ENCODE measurements around the gene CLEC2B. TPM values are rescaled to one million over a fixed set of nuclear protein-coding genes. Genes with fewer than 3 reads are reported as not detected.
A peak's percentile ranks its signal among the peaks of the same experiment; 100 is the strongest.
"Not testable (repeated sequence)": the region's sequence is repeated elsewhere in the genome, so short reads cannot be mapped to it uniquely, and the experiment has no call there.

CLEC2B gene
- total RNA-seq, 6 donors from 2014 or later: 8.4 to 37.8 (median 25.7) TPM

DNA sequence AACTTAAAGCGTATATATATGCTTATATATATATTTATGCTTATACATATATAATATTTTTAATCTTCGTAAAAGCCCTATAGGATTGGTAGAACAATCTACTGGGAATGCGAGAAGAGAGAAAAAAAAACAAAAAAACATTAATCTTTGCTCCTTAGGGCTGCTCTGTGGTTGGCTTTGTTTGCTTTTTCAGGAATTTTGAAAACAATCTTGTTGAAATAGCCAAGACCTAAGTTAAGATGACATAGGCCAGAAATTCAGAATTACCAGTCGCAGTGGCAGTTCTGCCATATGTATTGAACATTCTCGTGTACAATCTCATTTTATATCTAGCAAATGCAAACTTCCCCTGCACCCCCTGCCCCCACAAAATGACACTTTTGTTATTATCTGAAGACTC is 12.8 kb upstream of the CLEC2B start:
- H3K9me3 ChIP-seq: no peaks in the 10 kb centered on the region

DNA sequence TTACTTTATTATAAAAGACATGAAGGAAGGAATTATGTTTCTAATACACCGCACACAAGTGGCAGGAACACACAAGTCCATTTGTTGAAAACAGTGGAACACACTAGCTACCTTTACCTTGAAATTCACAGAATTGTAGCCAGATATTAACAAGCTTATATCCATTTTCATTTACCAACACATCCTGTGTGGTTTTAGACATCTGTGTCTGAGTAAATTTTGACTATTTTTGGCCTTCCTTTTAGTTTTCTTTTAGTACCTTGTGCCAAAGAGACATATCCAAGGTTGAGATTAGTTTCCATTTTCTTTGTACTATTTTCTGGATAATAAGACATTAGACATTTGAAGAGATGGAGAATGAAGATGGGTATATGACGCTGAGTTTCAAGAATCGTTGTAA is 12.1 kb upstream of the CLEC2B start, which contains the start of gene KLRF2:
Gene KLRF2 (plus strand): TSS at position 244 of the 400 bp plus-strand sequence. CDS start 107 bp downstream, at position 351.
- TF ChIP-seq POLR2A (IDR thresholded peaks at IDR 0.05) (no peak), POLR2AphosphoS5 (IDR thresholded peaks at IDR 0.05) (no peak), CTCF (IDR thresholded peaks at IDR 0.05) (no peak), EP300 (IDR thresholded peaks at IDR 0.05) (no peak)
- Histone ChIP-seq H3K9me3 (no peaks in the 10 kb centered on the region), H3K36me3 (no peaks in the 10 kb centered on the region), H3K27ac (no peak within 1 kb of the TSS), H3K4me3 (no peak within 1 kb of the TSS), H3K4me1 (no peaks in the 10 kb centered on the region), H3K27me3 (no peaks in the 10 kb centered on the region)
- WGBS, 2 donors: 94 to 96% methylated on average over 3 of the region's 3 CpGs
- ATAC-seq (ENCODE audit: low FRiP score in 2 of 2) (no peak), DNase-seq (no peak)

More for the DNA sequence above, 12.8 kb upstream of the CLEC2B start:
- H3K36me3 ChIP-seq: no peaks in the 10 kb centered on the region
- no peaks in the 10 kb centered on the region for H3K4me1 ChIP-seq
- WGBS, 2 donors: 87 to 89% methylated on average over 5 of the region's 5 CpGs
- no peak overlapping the region for H3K27ac ChIP-seq
- ATAC-seq (ENCODE audit: low FRiP score in 2 of 2): no peak
- no peak overlapping the region for H3K4me3 ChIP-seq
- no peak for TF ChIP-seq CTCF (IDR thresholded peaks at IDR 0.05)
- no peak for DNase-seq
- no peaks in the 10 kb centered on the region for H3K27me3 ChIP-seq

DNA sequence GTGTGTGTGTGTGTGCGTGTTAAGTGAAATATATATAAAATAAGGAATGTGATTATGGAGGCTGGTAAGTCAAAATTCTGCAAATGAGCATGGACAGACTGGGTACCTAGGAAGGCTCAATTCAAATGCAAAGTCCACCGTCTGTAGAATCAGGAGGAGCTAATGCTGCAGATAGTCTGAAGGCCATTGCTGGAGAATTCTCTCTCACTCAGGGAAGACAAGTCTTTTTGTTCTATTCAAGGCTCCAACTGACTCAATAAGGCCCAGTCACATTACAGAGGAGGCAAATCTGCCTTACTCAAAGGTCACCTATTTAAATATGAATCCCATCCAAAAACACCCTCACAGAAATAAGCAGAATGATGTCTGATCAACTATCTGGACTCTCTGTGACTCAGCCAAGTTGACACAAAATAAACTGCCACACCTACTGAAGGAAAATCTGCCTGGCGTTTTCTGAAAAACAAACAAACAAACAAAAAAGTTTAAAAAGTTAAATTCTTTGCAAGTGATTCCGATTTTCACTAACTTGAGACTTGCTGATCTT is 11.5 kb upstream of the CLEC2B start:
- Histone ChIP-seq H3K27ac (no peak overlapping the region), H3K36me3 (no peaks in the 10 kb centered on the region), H3K4me1 (no peaks in the 10 kb centered on the region), H3K9me3 (no peaks in the 10 kb centered on the region), H3K4me3 (no peak overlapping the region), H3K27me3 (no peaks in the 10 kb centered on the region)
- WGBS, 2 donors: 77 to 85% methylated on average over 4 of the region's 4 CpGs
- ATAC-seq (ENCODE audit: low FRiP score in 2 of 2) (no peak), DNase-seq (no peak)
- TF ChIP-seq EP300 (IDR thresholded peaks at IDR 0.05): no peak
- no peak for TF ChIP-seq POLR2A (IDR thresholded peaks at IDR 0.05)
- TF ChIP-seq POLR2AphosphoS5 (IDR thresholded peaks at IDR 0.05): no peak
- TF ChIP-seq CTCF (IDR thresholded peaks at IDR 0.05): no peak

DNA sequence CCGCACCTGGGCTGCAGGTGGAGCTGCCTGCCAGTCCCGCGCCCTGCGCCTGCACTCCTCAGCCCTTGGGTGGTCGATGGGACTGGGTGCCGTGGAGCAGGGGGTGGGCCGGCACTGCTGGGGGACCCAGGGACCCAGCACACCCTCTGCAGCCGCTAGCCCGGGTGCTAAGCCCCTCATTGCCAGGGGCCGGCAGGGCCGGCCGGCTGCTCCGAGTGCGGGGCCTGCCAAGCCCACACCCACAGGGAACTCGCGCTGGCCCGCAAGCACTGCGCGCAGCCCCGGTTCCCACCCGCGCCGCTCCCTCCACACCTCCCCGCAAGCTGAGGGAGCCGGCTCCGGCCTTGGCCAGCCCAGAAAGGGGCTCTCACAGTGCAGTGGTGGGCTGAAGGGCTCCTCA is 7.0 kb upstream of the CLEC2B start:
- not testable (repeated sequence) for H3K27ac ChIP-seq; H3K4me3 ChIP-seq; H3K36me3 ChIP-seq; H3K9me3 ChIP-seq; ATAC-seq (ENCODE audit: low FRiP score in 2 of 2); H3K4me1 ChIP-seq; H3K27me3 ChIP-seq
- 90 to 98% methylated on average over 7 to 10 of the region's 26 CpGs for WGBS, 2 donors
- DNase-seq: peak in 1 of 2 donors; percentile 79

DNA sequence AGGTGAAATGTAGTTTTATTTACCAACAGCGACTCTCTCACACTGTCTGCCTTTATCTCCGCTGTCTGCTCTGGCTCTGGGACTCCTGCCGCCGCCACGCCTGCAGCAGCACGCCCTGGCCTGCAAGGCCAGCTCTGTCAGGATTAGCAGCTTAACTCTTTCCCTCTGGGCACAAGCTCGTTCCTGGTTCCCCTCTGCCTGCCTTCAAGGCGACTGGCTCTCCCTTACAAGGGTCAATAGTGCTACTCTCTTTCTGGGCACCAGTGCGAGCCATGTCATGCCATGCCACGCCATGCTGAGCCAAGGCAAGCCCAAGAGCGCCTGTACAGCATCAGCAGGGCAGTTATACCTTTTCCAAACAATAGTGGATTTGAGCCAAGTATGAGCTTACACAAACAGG is 3.6 kb upstream of the CLEC2B start:
- WGBS, 2 donors: 82 to 89% methylated on average over 11 of the region's 11 CpGs
- TF ChIP-seq POLR2AphosphoS5 (IDR thresholded peaks at IDR 0.05) (no peak), EP300 (IDR thresholded peaks at IDR 0.05) (no peak), CTCF (IDR thresholded peaks at IDR 0.05) (no peak), POLR2A (IDR thresholded peaks at IDR 0.05) (no peak)
- no peak overlapping the region for H3K27ac ChIP-seq
- H3K36me3 ChIP-seq: no peaks in the 10 kb centered on the region
- no peaks in the 10 kb centered on the region for H3K9me3 ChIP-seq
- ATAC-seq (ENCODE audit: low FRiP score in 2 of 2): no peak
- H3K27me3 ChIP-seq: no peaks in the 10 kb centered on the region
- DNase-seq: peak in 1 of 2 donors; percentile 47
- H3K4me3 ChIP-seq: no peak overlapping the region
- H3K4me1 ChIP-seq: peaks cover 0 to 5% (median 2%) of the 10 kb centered on the region in 4 donors
